A549 (cell line): ENCODE results near the gene TUBG2.

Source experiments
- CHD4 ChIP-seq: fragments of 200-600 bp; sonication (generic); IDR thresholded peaks from 2 replicates; pipeline ENCODE4 v1.6.1; 2016; ENCODE audit warnings: antibody characterized with exemption, mild to moderate bottlenecking, borderline replicate concordance
- FOSL2 ChIP-seq, 2 experiments: fragments of 450-650 bp in 1 of 2; fragments of >200 bp in 1 of 2; sonication (Bioruptor Twin) in 1 of 2; formaldehyde crosslinking; IDR thresholded peaks; 2 replicates each; pipeline versions ENCODE4 v1.5.0 to v1.6.1; 2016 to 2020; ENCODE audit warnings: mild to moderate bottlenecking in 1 of 2, moderate library complexity in 1 of 2
- POLR2A ChIP-seq: IDR thresholded peaks from 2 replicates; pipeline ENCODE4 v1.6.1; 2012; ENCODE audit warnings: mild to moderate bottlenecking, low read length
- RCOR1 ChIP-seq: fragments of 150-350 bp; IDR thresholded peaks from 2 replicates; pipeline ENCODE4 v1.6.1; 2014; ENCODE audit warnings: antibody characterized with exemption, low read length, low read depth
- SMC3 ChIP-seq: fragments of >200 bp; sonication (Bioruptor Twin); formaldehyde crosslinking; IDR thresholded peaks from 3 replicates; pipeline ENCODE4 v1.6.1; 2018; ENCODE audit warnings: inconsistent platforms
- TF ChIP-seq, protein P1 (sequence below): fragments of >200 bp; sonication (Bioruptor Twin); formaldehyde crosslinking; IDR thresholded peaks from 3 replicates; pipeline ENCODE4 v1.5.1; 2016

DNA sequence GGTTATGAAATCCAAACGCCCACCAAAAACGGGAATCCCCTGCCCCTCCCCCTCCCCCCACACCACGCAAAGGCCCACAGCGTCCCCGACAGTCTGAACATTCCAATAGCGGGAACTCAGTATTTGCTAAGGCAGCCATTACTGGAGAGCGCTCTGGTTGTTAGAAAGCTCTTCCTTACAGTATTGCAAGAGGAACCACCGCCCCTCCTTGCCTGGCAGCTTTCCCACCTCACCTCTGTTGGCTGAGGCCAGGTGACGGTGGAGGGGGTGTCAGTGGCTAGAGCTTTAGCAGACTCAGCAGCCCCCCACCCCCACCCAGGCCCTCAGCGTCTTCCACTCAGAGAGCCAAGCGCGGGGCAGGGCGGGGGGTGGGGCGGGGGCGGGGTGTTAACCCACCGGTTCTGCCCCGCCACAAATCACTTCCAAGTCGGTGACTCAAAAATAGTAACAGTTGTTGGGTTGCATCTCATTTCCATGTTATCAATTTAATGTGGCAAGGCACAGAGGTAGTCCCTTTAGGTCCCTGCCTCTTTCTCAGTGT lies 19.9 kb downstream of the TUBG2 start:
- TF ChIP-seq SMC3 = 0 out of 3 replicates have a peak, but pooled peaks have one; percentile 13
- no peak for TF ChIP-seq POLR2A
- no peak for TF ChIP-seq FOSL2 (IDR thresholded peaks at IDR 0.05)
- TF ChIP-seq FOSL2 (CRISPR knock-in tag; IDR thresholded peaks at IDR 0.05) = no peak
- TF ChIP-seq, protein P1, sequence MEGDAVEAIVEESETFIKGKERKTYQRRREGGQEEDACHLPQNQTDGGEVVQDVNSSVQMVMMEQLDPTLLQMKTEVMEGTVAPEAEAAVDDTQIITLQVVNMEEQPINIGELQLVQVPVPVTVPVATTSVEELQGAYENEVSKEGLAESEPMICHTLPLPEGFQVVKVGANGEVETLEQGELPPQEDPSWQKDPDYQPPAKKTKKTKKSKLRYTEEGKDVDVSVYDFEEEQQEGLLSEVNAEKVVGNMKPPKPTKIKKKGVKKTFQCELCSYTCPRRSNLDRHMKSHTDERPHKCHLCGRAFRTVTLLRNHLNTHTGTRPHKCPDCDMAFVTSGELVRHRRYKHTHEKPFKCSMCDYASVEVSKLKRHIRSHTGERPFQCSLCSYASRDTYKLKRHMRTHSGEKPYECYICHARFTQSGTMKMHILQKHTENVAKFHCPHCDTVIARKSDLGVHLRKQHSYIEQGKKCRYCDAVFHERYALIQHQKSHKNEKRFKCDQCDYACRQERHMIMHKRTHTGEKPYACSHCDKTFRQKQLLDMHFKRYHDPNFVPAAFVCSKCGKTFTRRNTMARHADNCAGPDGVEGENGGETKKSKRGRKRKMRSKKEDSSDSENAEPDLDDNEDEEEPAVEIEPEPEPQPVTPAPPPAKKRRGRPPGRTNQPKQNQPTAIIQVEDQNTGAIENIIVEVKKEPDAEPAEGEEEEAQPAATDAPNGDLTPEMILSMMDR = no peak
- TF ChIP-seq RCOR1 = no peak
- no peak for TF ChIP-seq CHD4
